ENCODE measurements around the gene GRIA3. TPM values are rescaled to one million over a fixed set of nuclear protein-coding genes. Genes with fewer than 3 reads are reported as not detected.

Gene GRIA3
- total RNA-seq, 1 experiment from 2014 or later, result 1.4 TPM

GRCh38 chrX:123203772-123204171 is 19.7 kb downstream of the GRIA3 start:
- H3K4ac ChIP-seq (ENCODE audit: low read depth, low read length), result no peak overlapping the region
- WGBS (ENCODE audit: extremely low coverage, insufficient read length, low lambda C conversion rate), result no CpG with 5 or more reads among the region's 3 CpGs
- Mint-ChIP-seq H3K4me3 (no peak overlapping the region), H3K36me3 (ENCODE audit: insufficient read depth in 1 of 3, low read depth in 3 of 3) (peaks cover 0 to 2% (median 0%) of the 10 kb centered on the region in 3 experiments; a peak in 5 of 7 replicates), H3K27me3 (ENCODE audit: low read depth) (no peaks in the 10 kb centered on the region), H3K27ac (no peak overlapping the region), H3K9me3 (peaks cover 0 to 74% of the 10 kb centered on the region in 2 experiments; a peak in 2 of 5 replicates), H3K4me1 (peaks cover 0 to 2% of the 10 kb centered on the region in 2 experiments; a peak in 1 of 4 replicates)
- no peak overlapping the region for H2BK5ac ChIP-seq (ENCODE audit: insufficient read length, low read length)
- H3K18ac ChIP-seq (ENCODE audit: insufficient read length, low read depth, low read length), result no peak overlapping the region
- H2BK12ac ChIP-seq (ENCODE audit: insufficient read length, low read depth, low read length), result no peak overlapping the region
- H2AK5ac ChIP-seq (ENCODE audit: insufficient read length, low read length), result no peak overlapping the region
- H2AFZ ChIP-seq (ENCODE audit: low read length), result no peak overlapping the region
- no peak overlapping the region for H4K5ac ChIP-seq (ENCODE audit: insufficient read length, low read depth, low read length)
- no peaks in the 10 kb centered on the region for H3K4me1 ChIP-seq (ENCODE audit: insufficient read depth, low read length)
- no peak overlapping the region for H4K8ac ChIP-seq (replicated peaks; ENCODE audit: insufficient read length, low read depth, low read length)
- H3K27me3 ChIP-seq (ENCODE audit: insufficient read depth, low read length), result peaks cover 2% of the 10 kb centered on the region; the same call in 1 of the 2 replicates
- peaks cover 3% of the 10 kb centered on the region for H3K23me2 ChIP-seq (ENCODE audit: insufficient read length, low read depth, low read length, poor library complexity, severe bottlenecking)
- no peak overlapping the region for H3K14ac ChIP-seq (ENCODE audit: insufficient read depth, low read length)
- H3K27ac ChIP-seq (ENCODE audit: insufficient read length, low read depth, low read length), result no peak overlapping the region
- peaks cover 38% of the 10 kb centered on the region for H3K9me3 ChIP-seq (ENCODE audit: control insufficient read depth, low read depth, low read length)
- H3T11ph ChIP-seq (ENCODE audit: low read length), result no peak overlapping the region
- H4K20me1 ChIP-seq (ENCODE audit: control insufficient read depth, insufficient read depth, insufficient read length), result no peaks in the 10 kb centered on the region
- no peaks in the 10 kb centered on the region for H3K79me1 ChIP-seq (ENCODE audit: insufficient read depth, low read depth, low read length, poor library complexity, severe bottlenecking)
- H3K79me2 ChIP-seq (ENCODE audit: insufficient read depth, low read length), result no peaks in the 10 kb centered on the region
- H2BK20ac ChIP-seq (ENCODE audit: low read depth, low read length, poor library complexity, severe bottlenecking), result no peak overlapping the region
- no peak for DNase-seq
- no peak overlapping the region for H3K9ac ChIP-seq (ENCODE audit: extremely low read depth, insufficient read length, low read length)
- peak; percentile 60 for TF ChIP-seq CTCF (conservative IDR thresholded peaks at IDR 0.05)
- H3K56ac ChIP-seq (ENCODE audit: insufficient read length, low read depth, low read length), result no peak overlapping the region
- H3K4me2 ChIP-seq (ENCODE audit: insufficient read depth, insufficient read length, low read length), result no peak overlapping the region
- H2BK120ac ChIP-seq (ENCODE audit: low read depth, low read length, poor library complexity, severe bottlenecking), result no peak overlapping the region
- no peak overlapping the region for H3K23ac ChIP-seq (ENCODE audit: insufficient read length, low read depth, low read length)
- no peak overlapping the region for H4K91ac ChIP-seq (ENCODE audit: insufficient read length, low read depth, low read length)
- H2BK15ac ChIP-seq (ENCODE audit: low read depth, low read length), result no peak overlapping the region

All from H9 (cell line).